MCF 10A (cell line): ENCODE results near the gene UGT1A1. TPM values are rescaled to one million over a fixed set of nuclear protein-coding genes. Genes with fewer than 3 reads are reported as not detected.

Experiments used
- BruUV-seq: library from RNA; stranded (reverse); fragments of 400-500 nt; replicated peaks from 2 replicates; lab custom pipeline; 2021; lab: Mats Ljungman, UMichigan
- CTCF ChIA-PET: fragments of 300-600 bp; sonication (Branson Sonifier 250); formaldehyde crosslinking; extraction: SDS; loops from one replicate; lab custom pipeline; 2021; ENCODE audit warnings: antibody characterized with exemption, inconsistent platforms; lab: Yijun Ruan, JAX
- POLR2A ChIA-PET: fragments of 300-600, 350-650 bp; sonication (Branson Sonifier 250); formaldehyde crosslinking; extraction: SDS; loops from one replicate; lab custom pipeline; 2020; ENCODE audit warnings: antibody characterized with exemption, inconsistent platforms; lab: Yijun Ruan, JAX
- DNase-seq: peaks from one replicate; pipeline ENCODE4 v3.0.0-alpha.2; 2018; ENCODE audit not compliant: unreplicated experiment
- H3K27ac Mint-ChIP-seq: one replicate; pipeline ENCODE4 v1.8.0; 2022; ENCODE audit warnings: mild to moderate bottlenecking, low read depth, mixed read lengths; ENCODE audit not compliant: unreplicated experiment
- H3K27me3 Mint-ChIP-seq: one replicate; pipeline ENCODE4 v1.8.0; 2022; ENCODE audit warnings: mixed read lengths; ENCODE audit not compliant: insufficient read depth, unreplicated experiment
- H3K36me3 Mint-ChIP-seq: one replicate; pipeline ENCODE4 v1.8.0; 2022; ENCODE audit warnings: mild to moderate bottlenecking, moderate library complexity, mixed read lengths; ENCODE audit not compliant: insufficient read depth, unreplicated experiment
- H3K4me1 Mint-ChIP-seq: one replicate; pipeline ENCODE4 v1.8.0; 2022; ENCODE audit warnings: mixed read lengths; ENCODE audit not compliant: insufficient read depth, unreplicated experiment
- H3K4me3 Mint-ChIP-seq: one replicate; pipeline ENCODE4 v1.8.0; 2022; ENCODE audit warnings: mild to moderate bottlenecking, moderate library complexity, mixed read lengths; ENCODE audit not compliant: unreplicated experiment
- H3K9me3 Mint-ChIP-seq: one replicate; pipeline ENCODE4 v1.8.0; 2022; ENCODE audit warnings: mixed read lengths; ENCODE audit not compliant: unreplicated experiment
- CTCF ChIP-seq: fragments of 200-600 bp; IDR thresholded peaks from one replicate; pipeline ENCODE4 v1.8.0; 2022; ENCODE audit warnings: antibody characterized with exemption, mild to moderate bottlenecking; ENCODE audit not compliant: unreplicated experiment
- intact Hi-C: fragments of 100-400 bp; cut with micrococcal nuclease; formaldehyde crosslinking; loops from 2 replicates; pipeline ENCODE4 v1.14.1; 2022
- total RNA-seq: library from RNA; stranded (reverse); gene quantifications from 2 replicates; pipeline ENCODE4 v1.2.3, GENCODE V29; 2022

The UGT1A1 gene
- total RNA-seq, 1 experiment from 2014 or later: not detected

- H3K9me3 Mint-ChIP-seq: no peaks in the 10 kb centered on the region
- H3K4me3 Mint-ChIP-seq: no peak overlapping the region
- no peaks in the 10 kb centered on the region for H3K36me3 Mint-ChIP-seq
- no peak overlapping the region for H3K27ac Mint-ChIP-seq
- no peaks in the 10 kb centered on the region for H3K4me1 Mint-ChIP-seq
- no peak for DNase-seq
- CTCF ChIA-PET: no interaction called here
- no peaks in the 10 kb centered on the region for H3K27me3 Mint-ChIP-seq
- POLR2A ChIA-PET: interaction anchor here (1.1 kb wide), 1 partner anchor 56 kb away, joined by 3 read pairs; no protein-coding TSS in a partner anchor
- intact Hi-C loops: no loop called here
- no TSS peak for BruUV-seq
- no peak for TF ChIP-seq CTCF
These were observed 57.4 kb downstream of the UGT1A1 start for GRCh38 chr2:233817361-233817911.

GRCh38 chr2:233817995-233818638 is 58.0 kb downstream of the UGT1A1 start:
- Mint-ChIP-seq H3K27me3 (no peaks in the 10 kb centered on the region), H3K27ac (no peak overlapping the region), H3K4me1 (no peaks in the 10 kb centered on the region), H3K9me3 (no peaks in the 10 kb centered on the region), H3K4me3 (no peak overlapping the region), H3K36me3 (no peaks in the 10 kb centered on the region)
- TF ChIP-seq CTCF: no peak
- POLR2A ChIA-PET: interaction anchor here (1.1 kb wide), 1 partner anchor 57 kb away, joined by 3 read pairs; no protein-coding TSS in a partner anchor
- intact Hi-C loops: no loop called here
- BruUV-seq: no TSS peak
- no peak for DNase-seq
- CTCF ChIA-PET: interaction anchor here (0.6 kb wide), 2 partner anchors 679 to 758 kb away, joined by 3 read pairs; partner anchors contain the start of gene ARL4C

- no peak overlapping the region for H3K27ac Mint-ChIP-seq
- BruUV-seq: no TSS peak
- H3K4me1 Mint-ChIP-seq: no peaks in the 10 kb centered on the region
These were observed 58.9 kb downstream of the UGT1A1 start for GRCh38 chr2:233818639-233819621.

More at GRCh38 chr2:233818639-233819621, 58.9 kb downstream of the UGT1A1 start:
- no peaks in the 10 kb centered on the region for H3K36me3 Mint-ChIP-seq
- no peak for DNase-seq
- no peak overlapping the region for H3K4me3 Mint-ChIP-seq
- ChIA-PET POLR2A (interaction anchor here (0.6 kb wide), 1 partner anchor 494 kb away, joined by 4 read pairs; no protein-coding TSS in a partner anchor), CTCF (interaction anchor here (0.6 kb wide), 2 partner anchors 678 to 757 kb away, joined by 3 read pairs; partner anchors contain the start of gene ARL4C)
- intact Hi-C loops: no loop called here
- no peak for TF ChIP-seq CTCF
- no peaks in the 10 kb centered on the region for H3K27me3 Mint-ChIP-seq
- H3K9me3 Mint-ChIP-seq: no peaks in the 10 kb centered on the region
